PFSK-1 (cell line): Measurements from ENCODE around the gene ZNF283.

Experiments
- POLR2AphosphoS5 ChIP-seq: IDR thresholded peaks from 2 replicates; pipeline ENCODE4 v1.6.1; 2012; ENCODE audit warnings: low read depth, mild to moderate bottlenecking, control low read depth, low read length, moderate library complexity
- SIN3A ChIP-seq: IDR thresholded peaks from 2 replicates; pipeline ENCODE4 v1.6.1; 2012; ENCODE audit warnings: mild to moderate bottlenecking, low read length, moderate library complexity, borderline replicate concordance; ENCODE audit not compliant: insufficient read depth
- TAF1 ChIP-seq: IDR thresholded peaks from 2 replicates; pipeline ENCODE4 v1.6.1; 2012; ENCODE audit warnings: low read length, control low read depth, borderline replicate concordance; ENCODE audit not compliant: insufficient read depth
- TF ChIP-seq, protein P1 (sequence below), 2 experiments: IDR thresholded peaks; 2 replicates each; pipeline versions ENCODE4 v1.6.1 to v1.8.0; 2011 to 2012; ENCODE audit warnings: low read depth in 2 of 2, low read length in 2 of 2, control low read depth in 1 of 2, inconsistent platforms in 1 of 2, mild to moderate bottlenecking in 1 of 2, moderate library complexity in 1 of 2; ENCODE audit not compliant: insufficient read depth in 1 of 2

DNA sequence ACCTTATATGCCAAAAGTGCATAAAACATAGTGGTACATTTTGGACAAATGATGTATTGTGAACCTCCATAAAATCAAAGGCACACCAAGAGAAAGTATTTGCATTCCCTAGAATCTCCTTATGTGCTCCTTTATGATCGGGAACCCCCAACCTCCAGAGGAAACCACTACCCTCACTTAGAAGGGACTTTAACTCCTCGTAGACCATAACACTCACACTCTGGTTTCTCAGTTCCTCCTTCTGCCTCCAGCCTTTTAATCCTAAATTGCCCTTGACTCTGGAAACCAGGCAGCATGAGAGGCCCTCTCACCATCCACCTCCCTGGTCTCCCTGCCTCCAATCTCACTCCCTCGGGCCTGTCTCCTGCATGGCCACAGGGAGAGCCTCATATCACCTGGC lies 36.5 kb upstream of the ZNF283 start:
- TF ChIP-seq TAF1 (no peak), SIN3A (no peak), POLR2AphosphoS5 (no peak)
- TF ChIP-seq, protein P1, sequence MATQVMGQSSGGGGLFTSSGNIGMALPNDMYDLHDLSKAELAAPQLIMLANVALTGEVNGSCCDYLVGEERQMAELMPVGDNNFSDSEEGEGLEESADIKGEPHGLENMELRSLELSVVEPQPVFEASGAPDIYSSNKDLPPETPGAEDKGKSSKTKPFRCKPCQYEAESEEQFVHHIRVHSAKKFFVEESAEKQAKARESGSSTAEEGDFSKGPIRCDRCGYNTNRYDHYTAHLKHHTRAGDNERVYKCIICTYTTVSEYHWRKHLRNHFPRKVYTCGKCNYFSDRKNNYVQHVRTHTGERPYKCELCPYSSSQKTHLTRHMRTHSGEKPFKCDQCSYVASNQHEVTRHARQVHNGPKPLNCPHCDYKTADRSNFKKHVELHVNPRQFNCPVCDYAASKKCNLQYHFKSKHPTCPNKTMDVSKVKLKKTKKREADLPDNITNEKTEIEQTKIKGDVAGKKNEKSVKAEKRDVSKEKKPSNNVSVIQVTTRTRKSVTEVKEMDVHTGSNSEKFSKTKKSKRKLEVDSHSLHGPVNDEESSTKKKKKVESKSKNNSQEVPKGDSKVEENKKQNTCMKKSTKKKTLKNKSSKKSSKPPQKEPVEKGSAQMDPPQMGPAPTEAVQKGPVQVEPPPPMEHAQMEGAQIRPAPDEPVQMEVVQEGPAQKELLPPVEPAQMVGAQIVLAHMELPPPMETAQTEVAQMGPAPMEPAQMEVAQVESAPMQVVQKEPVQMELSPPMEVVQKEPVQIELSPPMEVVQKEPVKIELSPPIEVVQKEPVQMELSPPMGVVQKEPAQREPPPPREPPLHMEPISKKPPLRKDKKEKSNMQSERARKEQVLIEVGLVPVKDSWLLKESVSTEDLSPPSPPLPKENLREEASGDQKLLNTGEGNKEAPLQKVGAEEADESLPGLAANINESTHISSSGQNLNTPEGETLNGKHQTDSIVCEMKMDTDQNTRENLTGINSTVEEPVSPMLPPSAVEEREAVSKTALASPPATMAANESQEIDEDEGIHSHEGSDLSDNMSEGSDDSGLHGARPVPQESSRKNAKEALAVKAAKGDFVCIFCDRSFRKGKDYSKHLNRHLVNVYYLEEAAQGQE (IDR thresholded peaks at IDR 0.05; ENCODE audit: insufficient read depth in 1 of 2, low read depth in 2 of 2, low read length in 2 of 2), result no peak
